ENCODE measurements around the gene SSH2.

DNA sequence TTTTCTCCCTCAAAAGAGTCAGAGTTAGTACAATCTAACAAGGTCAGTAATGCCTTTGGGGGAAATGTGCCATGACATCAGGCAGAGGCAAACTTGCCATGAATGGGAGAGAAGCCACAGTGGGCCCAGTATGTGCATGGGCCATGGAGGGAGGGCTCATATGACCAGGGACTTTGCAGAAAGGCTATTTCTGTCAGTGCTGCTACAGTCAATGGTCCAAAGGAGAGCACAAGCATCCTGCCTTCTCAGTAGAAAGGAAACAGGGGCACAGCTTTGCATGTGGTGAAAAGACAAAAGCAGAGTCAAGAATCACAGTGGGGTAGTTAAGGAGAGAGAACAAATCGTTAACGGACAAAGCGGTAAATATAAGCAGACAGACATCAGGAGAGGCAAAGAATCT lies 296.1 kb downstream of the SSH2 start:
- TF ChIP-seq CTCF (IDR thresholded peaks at IDR 0.05): no peak
- no peak for TF ChIP-seq POLR2A (IDR thresholded peaks at IDR 0.05)
- no peak for TF ChIP-seq EP300 (IDR thresholded peaks at IDR 0.05)
- no peak for TF ChIP-seq POLR2AphosphoS5 (IDR thresholded peaks at IDR 0.05)
